CD1c-positive myeloid dendritic cell (primary cell): Measurements from ENCODE around the gene SLC16A8.
A peak's percentile ranks its signal among the peaks of the same experiment; 100 is the strongest.

Source experiments
- DNase-seq: peaks from one replicate; pipeline ENCODE4 v3.0.0-alpha.2; 2016; ENCODE audit errors: extremely low spot score

SLC16A8 gene

GRCh38 chr22:38114484-38115398 lies 30.8 kb upstream of the SLC16A8 start:
- DNase-seq = peak; percentile 87

GRCh38 chr22:38112381-38112780 lies 28.4 kb upstream of the SLC16A8 start:
- no peak for DNase-seq

DNA sequence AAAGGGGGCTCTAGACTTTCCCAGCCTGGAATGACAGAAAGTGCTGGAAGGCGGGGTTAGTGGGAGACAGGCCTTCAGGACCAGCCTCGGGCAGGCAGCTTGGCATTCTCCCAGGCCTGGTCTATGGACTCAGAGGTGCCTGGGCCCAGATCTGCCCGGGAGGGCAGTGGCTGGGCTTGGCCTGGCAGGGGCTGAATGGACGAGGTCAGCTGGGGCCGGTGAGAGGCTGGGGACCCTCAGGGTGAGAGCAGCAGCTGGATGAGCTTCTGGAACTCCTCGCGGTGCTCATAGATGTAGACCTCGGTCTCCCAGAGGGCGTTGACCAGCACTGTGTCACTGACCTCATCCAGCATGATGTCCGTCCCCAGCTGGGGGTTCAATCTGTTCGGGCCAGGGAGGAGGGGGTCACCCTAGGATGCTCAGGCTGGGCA lies 28.0 kb upstream of the SLC16A8 start:
- DNase-seq = no peak

DNA sequence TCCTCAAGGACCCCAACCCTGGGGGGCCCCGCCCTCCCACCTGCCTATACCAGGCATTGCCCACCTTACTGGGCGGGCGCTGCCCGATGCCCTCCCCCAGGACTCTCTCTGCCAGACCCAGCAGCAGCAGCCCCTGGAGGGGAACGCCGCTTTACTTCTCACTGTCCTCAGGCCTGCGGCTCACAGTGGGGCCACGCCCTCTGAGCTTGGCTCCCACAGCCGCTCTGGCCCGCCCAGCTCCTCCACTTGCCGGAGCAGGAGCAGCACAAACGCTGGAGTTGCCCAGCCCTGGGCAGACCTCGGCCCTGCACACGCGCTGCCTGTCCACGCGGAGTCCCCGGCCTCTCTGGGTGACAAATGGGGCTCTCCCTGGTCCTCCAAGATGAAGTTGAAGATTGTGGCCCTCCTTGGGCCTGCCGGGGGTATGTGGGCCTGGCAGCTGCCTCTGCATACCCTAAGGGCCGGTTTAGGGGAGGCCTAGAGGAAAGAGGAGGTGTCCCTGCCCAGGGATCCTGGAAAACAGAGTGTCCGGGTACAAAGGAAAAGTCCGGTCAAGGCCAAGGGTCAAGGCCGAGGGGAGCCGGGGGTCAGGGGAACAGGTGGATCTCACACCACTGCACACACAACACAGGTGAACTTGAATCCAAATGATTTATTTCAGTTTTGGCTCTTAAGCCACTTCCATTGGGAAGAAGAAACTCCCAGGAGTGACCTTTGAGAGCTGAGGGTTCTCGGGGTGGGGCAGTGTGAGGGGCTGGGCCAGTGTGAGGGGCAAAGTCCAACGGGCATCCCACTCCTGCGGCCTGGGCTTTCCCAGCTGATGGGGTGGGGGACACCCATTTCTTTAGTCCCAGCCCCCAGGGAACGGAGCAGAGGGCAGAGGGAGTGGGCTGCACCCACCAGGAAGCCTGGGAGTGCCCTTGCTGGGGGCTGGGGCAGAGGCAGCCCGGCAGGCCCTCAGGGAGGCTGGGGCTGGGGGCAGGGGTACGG lies 27.2 kb upstream of the SLC16A8 start:
- no peak for DNase-seq

DNA sequence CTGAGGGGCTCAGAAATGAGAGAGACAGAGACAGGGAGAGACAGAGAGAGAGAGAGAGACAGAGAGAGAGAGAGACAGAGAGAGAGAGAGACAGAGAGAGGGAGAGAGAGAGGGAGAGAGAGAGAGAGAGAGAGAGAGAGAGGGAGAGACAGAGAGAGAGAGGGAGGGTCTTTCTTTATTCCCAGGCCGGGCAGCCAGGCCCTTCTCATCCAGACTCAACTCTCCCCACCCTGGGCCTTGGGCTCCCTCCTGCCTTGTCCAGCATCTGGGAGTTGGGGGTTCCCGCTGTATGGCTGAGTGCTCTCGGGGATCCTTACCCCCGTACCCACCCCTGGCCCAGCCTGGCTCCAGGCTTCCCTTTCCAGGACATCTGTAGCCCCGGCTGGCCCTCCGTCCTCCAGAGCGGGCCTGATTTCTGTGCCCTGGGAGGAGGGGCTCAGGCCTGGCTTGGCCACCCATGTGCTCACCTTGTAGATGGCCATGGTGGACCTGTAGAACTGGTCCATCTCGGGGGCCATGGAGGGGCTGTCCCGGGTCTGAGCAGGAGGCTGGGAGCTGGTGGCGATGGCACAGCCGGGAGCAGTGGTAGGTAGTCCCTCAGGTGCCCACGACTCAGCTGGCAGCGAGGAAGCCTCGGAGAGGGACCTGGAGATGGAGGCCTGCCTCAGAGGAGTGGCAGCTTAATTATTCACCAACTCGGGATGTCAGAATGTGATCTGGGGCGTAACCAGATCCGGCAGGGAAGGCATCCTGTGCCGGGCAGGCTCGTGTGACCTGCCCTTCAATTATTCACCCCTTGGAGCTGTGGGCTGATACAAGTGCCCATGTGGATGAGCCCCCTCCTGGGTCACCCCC lies 26.3 kb upstream of the SLC16A8 start, which contains the start of gene BAIAP2L2:
Gene BAIAP2L2, minus strand, starts transcription at position 677 of the 855 bp plus-strand sequence. Its CDS starts 159 bp downstream, at position 518.
- no peak for DNase-seq

DNA sequence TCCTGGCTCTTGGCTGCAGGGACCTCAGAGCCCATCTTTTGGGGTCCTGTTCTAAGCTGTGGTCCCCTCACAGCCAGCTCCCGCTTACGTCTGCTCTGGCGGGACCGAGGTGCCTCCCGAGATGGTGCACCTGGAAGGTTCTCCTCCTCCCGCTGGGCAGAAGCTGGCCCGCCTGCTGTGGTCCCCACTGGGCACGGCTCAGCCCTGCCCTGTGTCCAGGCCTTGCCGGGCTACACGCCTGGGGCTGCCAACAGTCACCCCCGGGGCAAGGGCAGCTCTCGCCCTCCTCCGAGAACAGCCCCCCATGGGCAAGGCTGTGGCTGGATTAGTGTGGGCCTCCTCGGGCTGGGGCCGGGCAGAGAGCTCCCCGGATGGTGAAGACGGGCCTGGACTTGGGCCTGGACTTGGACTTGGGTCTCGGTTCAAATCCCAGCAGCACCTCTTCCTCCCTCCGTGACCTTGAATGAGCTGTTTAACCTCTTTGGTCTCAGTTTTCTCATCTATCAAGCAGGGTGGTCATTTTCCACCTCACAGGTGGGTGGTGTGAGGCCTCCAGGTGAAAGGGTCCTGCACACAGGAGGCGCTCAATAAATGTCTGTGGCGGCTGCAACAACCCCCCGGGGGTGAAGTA lies 25.5 kb upstream of the SLC16A8 start:
- DNase-seq = no peak

DNA sequence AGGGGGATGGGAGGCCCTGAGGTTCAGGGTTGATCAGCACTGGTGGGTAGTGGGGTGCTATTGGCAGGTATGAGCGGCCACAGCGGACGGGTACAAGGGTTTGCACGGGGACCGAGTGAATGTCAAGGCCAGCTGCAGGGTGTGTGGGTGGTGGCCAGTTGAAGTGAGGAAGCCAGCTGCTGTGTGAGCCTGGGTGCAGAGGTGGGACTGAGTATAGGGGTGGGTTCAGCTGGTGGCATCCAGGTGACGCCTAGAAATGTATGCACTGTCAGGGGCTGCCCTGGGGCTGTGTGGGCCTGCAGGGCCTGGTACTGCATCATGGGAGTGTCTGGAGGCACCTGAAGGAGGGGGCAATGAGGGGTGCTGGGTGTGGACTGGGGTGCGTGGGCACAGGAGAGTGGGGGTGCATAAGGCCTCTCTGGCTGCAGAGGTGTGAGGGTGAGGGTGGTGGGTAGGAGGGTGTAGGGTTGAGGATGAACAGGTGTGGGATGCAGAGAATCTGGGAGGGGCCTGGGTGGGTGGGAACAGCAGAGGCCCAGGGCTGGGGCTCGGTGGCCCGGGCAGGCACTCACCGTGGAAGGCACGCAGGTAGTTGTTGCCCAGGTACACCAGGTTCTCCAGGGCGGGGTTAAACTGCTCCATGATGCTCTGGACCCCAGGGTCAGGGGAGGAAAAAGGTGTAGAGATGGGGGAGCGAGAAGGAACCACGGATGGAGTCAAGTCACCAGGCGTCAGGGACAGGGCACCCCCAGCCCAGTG lies 24.8 kb upstream of the SLC16A8 start:
- no peak for DNase-seq

DNA sequence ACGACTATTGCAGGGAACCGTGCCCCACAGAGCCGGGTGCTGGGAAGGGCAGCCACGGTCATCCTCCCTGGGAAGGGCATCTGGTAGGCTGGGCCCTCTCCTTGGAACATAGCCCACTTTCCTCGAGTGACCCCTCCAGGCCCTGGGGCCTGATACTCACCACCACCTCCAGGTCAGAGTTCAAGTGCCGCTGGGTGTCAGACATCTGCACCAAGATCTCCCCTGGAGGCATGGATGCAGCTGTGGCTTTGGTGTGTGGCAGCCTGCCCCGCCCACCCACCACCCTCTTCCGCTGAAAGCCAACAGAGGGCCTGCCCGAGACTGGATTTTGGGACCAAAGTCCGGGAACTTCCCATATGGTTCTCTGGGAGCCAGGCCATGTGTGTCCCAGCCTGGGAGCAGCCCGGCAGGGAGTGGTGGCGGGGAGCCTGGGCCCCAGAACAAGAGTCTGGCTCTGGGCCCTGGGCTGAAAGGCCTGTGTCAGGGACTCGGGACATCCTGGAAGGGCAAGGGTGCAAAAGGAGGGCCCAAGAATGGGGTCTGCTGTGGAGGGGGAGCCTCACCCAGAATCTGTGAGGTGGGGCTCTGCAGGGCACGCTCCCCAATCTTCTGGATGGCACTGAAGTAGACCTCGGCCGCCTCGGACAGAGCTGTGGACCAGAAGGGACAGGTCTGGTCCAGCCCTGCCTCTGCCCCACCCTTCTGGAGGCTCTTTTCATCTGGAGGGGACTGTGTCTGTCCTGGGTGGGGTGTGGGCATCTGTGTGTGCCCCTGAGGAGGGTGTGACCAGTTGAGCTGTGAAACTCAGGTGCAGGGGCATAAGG lies 23.9 kb upstream of the SLC16A8 start:
- DNase-seq = no peak

DNA sequence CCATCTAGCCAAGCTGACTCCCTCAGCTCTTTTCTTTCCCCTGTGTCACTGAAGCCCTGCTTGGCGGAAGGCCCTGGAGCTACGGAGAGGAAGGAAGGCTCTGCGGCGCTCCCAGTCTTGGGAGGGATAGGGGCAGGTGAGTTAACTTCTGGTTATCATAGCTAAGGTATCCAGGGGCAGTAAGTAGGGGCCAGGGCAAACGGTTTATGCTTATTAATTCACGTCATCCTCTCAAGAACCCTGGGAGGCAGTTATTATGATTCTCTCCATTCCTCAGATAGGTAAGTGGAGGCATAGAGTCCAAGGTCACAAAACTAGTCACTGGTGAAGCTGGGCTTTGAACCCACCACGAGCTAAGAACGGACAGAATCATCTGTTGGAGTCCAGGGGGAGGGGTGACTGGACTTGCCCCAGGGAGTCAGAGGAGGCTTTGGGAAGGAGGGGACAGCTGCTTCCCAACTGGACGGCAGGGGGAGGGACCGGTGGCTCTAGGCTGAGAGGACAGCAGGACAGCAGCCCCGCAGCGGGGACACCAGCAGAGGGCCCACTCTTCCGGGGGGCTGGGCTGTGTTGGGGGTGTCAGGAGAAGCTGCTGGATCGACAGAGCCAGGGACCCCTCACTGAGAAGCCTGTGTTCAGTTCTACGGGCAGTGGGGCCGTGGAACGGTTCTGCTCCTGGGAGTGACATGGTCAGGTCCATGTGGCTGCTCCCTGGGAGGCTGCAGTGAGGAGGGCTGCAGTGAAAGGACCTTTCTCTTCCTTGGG lies 23.0 kb upstream of the SLC16A8 start:
- no peak for DNase-seq

DNA sequence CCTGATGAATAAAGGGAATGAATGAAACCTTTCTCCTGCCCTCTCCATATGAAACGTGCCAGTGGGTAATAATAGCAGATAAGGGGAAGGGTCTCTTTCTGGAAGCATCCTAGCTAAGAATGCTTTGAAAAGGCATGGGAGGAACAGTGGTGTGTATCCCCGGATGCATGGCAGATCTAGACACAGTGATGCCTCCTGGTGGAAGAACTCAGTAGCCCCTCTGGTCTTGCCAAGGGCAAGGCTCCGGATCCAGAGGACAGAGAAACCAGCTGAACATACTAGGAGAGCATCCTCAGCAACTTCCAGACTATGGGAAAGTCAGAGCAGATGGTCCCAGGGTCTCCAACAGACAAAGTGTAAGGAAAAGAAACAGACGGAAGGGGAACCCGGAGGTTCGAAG lies 20.1 kb upstream of the SLC16A8 start:
- peak; percentile 30 for DNase-seq

- no peak for DNase-seq
These were observed 19.7 kb upstream of the SLC16A8 start for GRCh38 chr22:38103641-38104040.

DNA sequence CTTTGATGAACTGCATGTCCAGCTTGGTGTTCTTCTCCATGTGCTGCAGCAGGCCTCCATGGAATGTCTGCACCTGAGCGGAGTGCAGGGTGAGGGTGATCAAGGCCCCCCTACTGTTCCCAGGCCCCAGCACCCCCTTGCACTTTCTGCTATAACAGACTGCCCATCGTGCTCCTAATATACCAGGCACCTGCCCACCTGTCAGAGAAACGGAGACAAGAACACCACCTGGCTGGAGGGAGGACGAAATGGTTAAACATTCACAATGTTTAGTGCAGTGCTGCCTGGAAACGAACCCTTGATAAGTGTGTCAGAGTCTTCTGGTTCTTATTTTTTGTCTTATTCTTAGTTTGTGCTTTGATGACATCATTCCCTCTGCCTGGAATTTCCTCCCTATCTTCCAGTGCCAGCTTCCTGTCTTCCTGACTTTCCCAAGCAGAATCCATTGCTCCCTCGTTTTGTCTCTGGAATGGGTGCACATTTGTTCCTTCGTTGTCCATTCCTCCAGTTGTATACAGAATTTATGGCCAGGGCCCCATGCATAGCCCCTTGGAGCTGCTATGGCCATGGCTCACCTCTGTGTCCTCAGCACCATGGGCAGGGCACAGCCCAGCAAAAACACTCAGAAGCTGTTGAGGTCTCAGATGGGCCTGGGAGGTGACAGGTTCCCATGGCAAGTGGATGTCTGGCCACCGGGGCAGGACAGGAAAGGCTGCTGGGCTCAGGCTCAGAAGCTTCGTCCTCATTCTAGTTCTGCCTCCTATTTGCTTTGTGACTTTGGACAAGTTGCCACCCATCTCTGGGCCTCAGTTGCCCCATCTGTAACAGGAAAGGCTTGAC lies 14.6 kb upstream of the SLC16A8 start:
- DNase-seq = no peak

- DNase-seq = no peak
These were observed 13.8 kb upstream of the SLC16A8 start for GRCh38 chr22:38097557-38098409.

GRCh38 chr22:38097058-38097457 lies 13.1 kb upstream of the SLC16A8 start:
- DNase-seq = no peak

DNA sequence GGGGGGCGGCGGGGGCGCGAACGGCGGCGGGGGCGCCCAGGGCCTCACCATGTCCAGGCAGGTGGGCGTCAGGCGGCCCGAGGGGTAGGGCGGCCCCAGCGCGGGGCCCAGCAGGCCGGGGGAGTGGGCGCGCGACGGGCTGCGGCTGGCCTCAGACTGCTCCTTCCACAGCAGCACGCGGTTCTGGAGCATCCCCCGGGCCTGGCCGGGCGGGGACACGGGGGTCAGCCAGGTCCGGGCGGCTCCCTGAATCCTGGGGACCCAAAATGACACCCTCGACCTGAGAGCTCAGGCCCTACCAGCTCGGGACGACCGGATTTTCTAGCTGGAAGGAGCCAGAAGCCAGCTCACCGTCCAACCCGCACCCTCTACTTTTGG lies 5.5 kb upstream of the SLC16A8 start:
- no peak for DNase-seq

- DNase-seq = no peak
These were observed 4.9 kb upstream of the SLC16A8 start for GRCh38 chr22:38088629-38089473.
